Spleen (tissue), 11 donors: ENCODE measurements around the gene THSD4. TPM values are rescaled to one million over a fixed set of nuclear protein-coding genes. Genes with fewer than 3 reads are reported as not detected.

Experiments used
- DNase-seq: peaks from one replicate; pipeline ENCODE4 v3.0.0-alpha.2; 2020
- H3K27ac ChIP-seq, 8 donors: fragments of 200-600 bp; sonication (generic) in 7 of 8; 1 replicate in 4 of 8; 2 replicates in 4 of 8; pipeline versions ENCODE4 v1.5.0 to v1.8.0; 2016 to 2021; ENCODE audit warnings: inconsistent platforms in 4 of 8, mild to moderate bottlenecking in 4 of 8, moderate library complexity in 1 of 8
- H3K27me3 ChIP-seq, 7 donors: fragments of 200-600 bp; sonication (generic) in 6 of 7; replicated peaks in 1 of 7; 1 replicate in 4 of 7; 2 replicates in 3 of 7; pipeline versions ENCODE4 v1.5.0 to v1.8.0; 2016 to 2021; ENCODE audit warnings: inconsistent platforms in 3 of 7, mild to moderate bottlenecking in 1 of 7
- H3K36me3 ChIP-seq, 6 donors: fragments of 200-600 bp; sonication (generic) in 5 of 6; 1 replicate in 4 of 6; 2 replicates in 2 of 6; pipeline versions ENCODE4 v1.5.0 to v1.8.0; 2016 to 2021; ENCODE audit warnings: inconsistent platforms in 2 of 6
- H3K4me1 ChIP-seq, 6 donors: fragments of 200-600 bp; sonication (generic) in 5 of 6; 1 replicate in 3 of 6; 2 replicates in 3 of 6; pipeline versions ENCODE4 v1.5.0 to v1.8.0; 2016 to 2021; ENCODE audit warnings: inconsistent platforms in 3 of 6
- H3K4me3 ChIP-seq, 8 donors: fragments of 200-600 bp; sonication (generic) in 7 of 8; 1 replicate in 4 of 8; 2 replicates in 4 of 8; pipeline versions ENCODE4 v1.5.0 to v1.8.0; 2016 to 2021; ENCODE audit warnings: inconsistent platforms in 4 of 8, mild to moderate bottlenecking in 4 of 8, moderate library complexity in 2 of 8
- H3K9me3 ChIP-seq, 8 donors: fragments of 200-600 bp; sonication (generic) in 7 of 8; 1 replicate in 4 of 8; 2 replicates in 4 of 8; pipeline versions ENCODE4 v1.5.0 to v1.8.0; 2016 to 2021; ENCODE audit warnings: inconsistent platforms in 4 of 8
- POLR2A ChIP-seq, 3 donors: fragments of 450-650 bp; IDR thresholded peaks; one replicate each; pipeline ENCODE4 v1.5.1; 2017; ENCODE audit warnings: antibody characterized with exemption in 3 of 3, mild to moderate bottlenecking in 1 of 3
- POLR2AphosphoS5 ChIP-seq, 3 donors: sonication (generic); formaldehyde crosslinking; IDR thresholded peaks; one replicate each; pipeline ENCODE4 v1.5.1; 2017; ENCODE audit warnings: antibody characterized with exemption in 3 of 3
- WGBS, 5 donors: extraction: QIAGEN DNeasy Blood & Tissue Kit in 3 of 5; methylation state at CpG; one replicate each; pipeline versions ENCODE4 v1.1.5 to v1.1.7; 2013 to 2018; 5-methylcytosine and 5-hydroxymethylcytosine counted together
- intact Hi-C: fragments of 100-400 bp; cut with DNase I; formaldehyde crosslinking; loops from one replicate; pipeline ENCODE4 v1.15.0; 2023; ENCODE audit warnings: low total_unique reads
- polyA plus RNA-seq, 3 donors: library from polyadenylated mRNA; stranded (reverse); fragments of 200-250 nt; gene quantifications; one replicate each; pipeline ENCODE4 v1.2.1, GENCODE V29; 2013
- total RNA-seq, 7 donors: library from RNA; depleted of rRNA in 3 of 7; stranded (reverse); fragments of >200 nt in 3 of 7; fragmentation: NEBNext Ultra II Directional in 4 of 7; extraction: Animal tissue kit (Norgen Biotek cat#: 25700) in 4 of 7; gene quantifications; one replicate each; pipeline versions ENCODE4 v1.1.0 to v1.2.1, GENCODE V29; 2016 to 2021
- TF ChIP-seq, protein P1 (sequence below), 11 experiments: fragments of 200-600 bp in 7 of 11; fragments of 450-650 bp in 4 of 11; sonication (generic) in 4 of 11; IDR thresholded peaks in 8 of 11; conservative IDR thresholded peaks in 3 of 11; 1 replicate in 7 of 11; 2 replicates in 4 of 11; pipeline versions ENCODE4 v1.4.0 to v1.8.0; 2016 to 2021; ENCODE audit warnings: antibody characterized with exemption in 11 of 11, inconsistent platforms in 4 of 11, mild to moderate bottlenecking in 1 of 11
- donor health status: healthy with polysubstance abuse.
- donor health status: DM: no; HTN: no; CAD: no; lungs with moderate emphysema.
- donor health status: DM: no; HTN: no; CAD: no.
- donor health status: Bipolar disorder and iron deficiency.
- donor health status: healthy.
- donor health status: DM: no; HTN: no; CAD: no.
- donor health status: DM: yes; HTN: yes; CAD: no.

The THSD4 gene
- total and polyA plus RNA-seq, 10 donors = 0.29 to 11.3 (median 3.4) TPM

DNA sequence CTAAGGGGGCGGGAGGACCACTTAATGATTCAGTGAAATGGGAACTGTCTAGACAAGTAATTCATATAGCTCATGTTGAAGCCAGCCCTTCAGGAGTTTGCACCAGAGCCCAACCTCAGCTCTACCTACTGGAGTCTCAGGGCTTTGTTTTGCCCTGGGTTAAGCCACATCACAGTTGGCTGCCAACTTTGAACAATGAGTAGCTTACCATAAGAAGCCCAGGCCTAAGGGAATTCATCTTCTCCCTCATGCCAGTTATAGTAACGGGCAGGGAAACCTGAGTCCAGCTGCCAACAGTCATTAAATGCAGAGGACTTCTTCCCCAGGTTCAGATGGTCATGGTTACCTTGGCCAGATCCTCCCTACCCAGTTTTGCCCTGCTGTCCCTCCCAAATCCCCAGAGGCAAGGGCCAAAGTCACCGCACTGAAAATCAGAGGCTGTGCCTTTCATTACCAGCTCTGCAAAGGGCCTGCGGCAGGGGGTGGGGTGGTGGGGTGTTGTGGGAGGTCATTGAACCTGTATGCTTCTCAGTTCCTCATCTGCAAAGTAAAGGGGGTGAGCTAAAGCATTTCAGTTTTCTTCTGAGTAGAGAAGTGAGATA is 392.9 kb downstream of the THSD4 start:
- H3K27ac ChIP-seq = no peak overlapping the region
- no peaks in the 10 kb centered on the region for H3K9me3 ChIP-seq
- no peaks in the 10 kb centered on the region for H3K36me3 ChIP-seq
- intact Hi-C loops = no loop called here
- WGBS, 5 donors = 71 to 84% (median 80%) methylated on average over 4 of the region's 4 CpGs
- peaks cover 0 to 10% (median 0%) of the 10 kb centered on the region in 7 donors for H3K27me3 ChIP-seq
- DNase-seq = no peak
- no peak overlapping the region for H3K4me3 ChIP-seq
- no peaks in the 10 kb centered on the region for H3K4me1 ChIP-seq
- TF ChIP-seq POLR2AphosphoS5 (IDR thresholded peaks at IDR 0.05) (no peak), POLR2A (IDR thresholded peaks at IDR 0.05) (no peak)
- TF ChIP-seq, protein P1, sequence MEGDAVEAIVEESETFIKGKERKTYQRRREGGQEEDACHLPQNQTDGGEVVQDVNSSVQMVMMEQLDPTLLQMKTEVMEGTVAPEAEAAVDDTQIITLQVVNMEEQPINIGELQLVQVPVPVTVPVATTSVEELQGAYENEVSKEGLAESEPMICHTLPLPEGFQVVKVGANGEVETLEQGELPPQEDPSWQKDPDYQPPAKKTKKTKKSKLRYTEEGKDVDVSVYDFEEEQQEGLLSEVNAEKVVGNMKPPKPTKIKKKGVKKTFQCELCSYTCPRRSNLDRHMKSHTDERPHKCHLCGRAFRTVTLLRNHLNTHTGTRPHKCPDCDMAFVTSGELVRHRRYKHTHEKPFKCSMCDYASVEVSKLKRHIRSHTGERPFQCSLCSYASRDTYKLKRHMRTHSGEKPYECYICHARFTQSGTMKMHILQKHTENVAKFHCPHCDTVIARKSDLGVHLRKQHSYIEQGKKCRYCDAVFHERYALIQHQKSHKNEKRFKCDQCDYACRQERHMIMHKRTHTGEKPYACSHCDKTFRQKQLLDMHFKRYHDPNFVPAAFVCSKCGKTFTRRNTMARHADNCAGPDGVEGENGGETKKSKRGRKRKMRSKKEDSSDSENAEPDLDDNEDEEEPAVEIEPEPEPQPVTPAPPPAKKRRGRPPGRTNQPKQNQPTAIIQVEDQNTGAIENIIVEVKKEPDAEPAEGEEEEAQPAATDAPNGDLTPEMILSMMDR (IDR thresholded peaks at IDR 0.05 in 8 of 11, conservative IDR thresholded peaks at IDR 0.05 in 3 of 11) = no peak

DNA sequence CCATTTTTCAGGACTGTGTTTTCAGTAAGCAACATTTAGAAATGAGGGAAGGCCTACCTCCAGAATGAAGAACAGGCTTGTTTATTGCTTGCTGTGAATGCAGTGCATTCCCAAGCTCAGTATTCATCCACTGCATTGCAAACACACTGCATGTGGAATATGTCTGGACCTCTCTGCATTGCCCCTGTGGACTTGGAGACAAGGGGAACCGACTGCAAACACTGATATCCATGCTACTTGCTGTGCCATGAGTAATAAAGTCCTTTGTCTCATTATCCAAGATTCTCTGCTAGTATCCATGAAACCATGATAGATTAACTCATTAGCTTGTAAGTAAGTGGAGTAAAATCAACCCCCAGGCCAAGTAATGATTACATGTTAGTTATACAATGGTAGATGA is 393.9 kb downstream of the THSD4 start:
- intact Hi-C loops = no loop called here
- WGBS, 5 donors = 66 to 83% (median 76%) methylated on average over 1 of the region's 1 CpG

DNA sequence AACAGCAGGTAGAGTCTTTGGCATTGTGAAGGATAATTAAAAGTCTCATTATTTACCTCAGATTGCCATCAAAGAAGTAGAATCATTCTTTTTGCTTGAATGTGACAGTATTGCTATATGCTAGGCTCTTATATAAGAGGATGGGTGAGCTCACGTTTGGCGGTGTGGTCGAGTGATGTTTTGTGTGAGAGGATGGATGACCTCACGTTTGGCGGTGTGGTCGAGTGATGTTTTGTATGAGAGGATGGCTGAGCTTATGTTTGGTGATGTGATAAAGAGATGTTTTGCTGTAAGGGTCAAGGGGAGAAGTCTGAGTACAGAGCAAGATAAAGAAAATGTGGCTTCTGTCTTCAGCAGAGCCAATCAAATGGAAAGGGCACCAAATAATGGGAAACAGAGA is 395.5 kb downstream of the THSD4 start:
- Histone ChIP-seq H3K9me3 (no peaks in the 10 kb centered on the region), H3K27me3 (peaks cover 0 to 10% (median 0%) of the 10 kb centered on the region in 7 donors), H3K27ac (no peak overlapping the region), H3K36me3 (no peaks in the 10 kb centered on the region), H3K4me3 (no peak overlapping the region), H3K4me1 (no peaks in the 10 kb centered on the region)
- intact Hi-C loops = no loop called here
- WGBS, 5 donors = 86 to 88% (median 86%) methylated on average over 6 of the region's 6 CpGs
- no peak for DNase-seq
- TF ChIP-seq, protein P1 (IDR thresholded peaks at IDR 0.05 in 8 of 11, conservative IDR thresholded peaks at IDR 0.05 in 3 of 11) = no peak
- TF ChIP-seq POLR2A (IDR thresholded peaks at IDR 0.05) (no peak), POLR2AphosphoS5 (IDR thresholded peaks at IDR 0.05) (no peak)

More for the DNA sequence above, 393.9 kb downstream of the THSD4 start:
- H3K27me3 ChIP-seq = peaks cover 0 to 10% (median 0%) of the 10 kb centered on the region in 7 donors
- H3K36me3 ChIP-seq = no peaks in the 10 kb centered on the region
- no peak overlapping the region for H3K4me3 ChIP-seq
- no peak overlapping the region for H3K27ac ChIP-seq
- no peak for DNase-seq
- H3K4me1 ChIP-seq = no peaks in the 10 kb centered on the region
- H3K9me3 ChIP-seq = no peaks in the 10 kb centered on the region
- no peak for TF ChIP-seq POLR2AphosphoS5 (IDR thresholded peaks at IDR 0.05)
- TF ChIP-seq, protein P1 (IDR thresholded peaks at IDR 0.05 in 8 of 11, conservative IDR thresholded peaks at IDR 0.05 in 3 of 11) = no peak
- no peak for TF ChIP-seq POLR2A (IDR thresholded peaks at IDR 0.05)

DNA sequence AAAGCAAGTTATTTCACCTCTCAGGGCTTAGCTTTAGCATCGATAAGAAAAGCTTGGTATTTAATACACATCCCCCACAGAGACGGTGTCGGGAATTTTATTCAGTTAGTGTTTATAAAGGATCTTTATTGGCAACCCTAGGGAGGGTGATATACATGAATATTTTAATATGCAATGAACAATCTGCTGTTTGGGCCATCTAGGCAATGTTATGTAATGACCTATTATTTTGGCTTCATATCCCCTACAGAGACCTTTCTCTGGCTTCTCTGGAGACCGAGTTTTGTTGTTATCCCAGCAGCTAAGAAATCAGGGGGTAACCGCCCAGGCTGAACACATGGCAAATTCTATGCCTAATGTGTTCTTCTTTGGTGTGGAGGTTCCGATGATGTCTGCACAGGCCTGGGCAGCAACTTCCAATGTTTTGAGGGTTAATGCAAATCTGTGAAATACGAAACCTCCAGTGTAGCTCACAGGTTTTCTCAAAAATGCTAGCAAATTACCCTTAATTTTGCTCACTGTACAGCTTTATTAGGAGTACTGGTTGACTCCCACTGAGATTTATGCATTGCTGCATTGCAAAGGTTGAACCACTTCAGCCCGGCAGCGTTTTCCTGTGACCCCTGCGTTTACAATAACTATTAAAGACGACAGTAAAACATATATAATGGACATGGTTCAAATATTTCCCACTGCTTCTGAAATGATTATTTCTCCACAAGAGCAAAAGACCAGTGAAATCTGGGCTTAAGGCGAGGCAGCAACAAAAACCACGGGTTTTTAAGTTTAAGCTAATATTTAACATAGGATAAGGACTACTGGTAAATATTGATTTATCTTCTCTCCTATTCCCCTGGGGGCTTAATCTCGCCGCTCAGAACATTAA is 396.8 kb downstream of the THSD4 start:
- DNase-seq = no peak
- Histone ChIP-seq H3K36me3 (no peaks in the 10 kb centered on the region), H3K9me3 (no peaks in the 10 kb centered on the region), H3K4me1 (no peaks in the 10 kb centered on the region), H3K4me3 (no peak overlapping the region), H3K27me3 (peaks cover 0 to 10% (median 0%) of the 10 kb centered on the region in 7 donors), H3K27ac (no peak overlapping the region)
- WGBS, 5 donors = 78 to 86% (median 79%) methylated on average over 15 of the region's 15 CpGs
- TF ChIP-seq POLR2AphosphoS5 (IDR thresholded peaks at IDR 0.05) (no peak), POLR2A (IDR thresholded peaks at IDR 0.05) (no peak)
- TF ChIP-seq, protein P1 (IDR thresholded peaks at IDR 0.05 in 8 of 11, conservative IDR thresholded peaks at IDR 0.05 in 3 of 11) = no peak
- intact Hi-C loops = no loop called here
